Mesendoderm (in vitro differentiated cells): ENCODE data around the gene FAM32A.

ENCODE experiments used
- DNase-seq: peaks from one replicate; pipeline ENCODE4 v3.0.0; 2013
- H2AK5ac ChIP-seq: 2 replicates; pipeline ENCODE4 v1.6.1; 2013; ENCODE audit warnings: low read length, inconsistent platforms
- H2BK120ac ChIP-seq: 2 replicates; pipeline ENCODE4 v1.6.1; 2013; ENCODE audit warnings: low read depth, mild to moderate bottlenecking, low read length, moderate library complexity, mixed read lengths
- H2BK15ac ChIP-seq: replicated peaks from 2 replicates; pipeline ENCODE4 v1.6.1; 2013; ENCODE audit warnings: low read depth, mild to moderate bottlenecking, moderate library complexity
- H2BK5ac ChIP-seq: 2 replicates; pipeline ENCODE4 v1.6.1; 2013; ENCODE audit warnings: low read length, inconsistent platforms
- H3K18ac ChIP-seq: 2 replicates; pipeline ENCODE4 v1.6.1; 2013; ENCODE audit warnings: mild to moderate bottlenecking, low read length, mixed read lengths
- H3K23ac ChIP-seq: one replicate; pipeline ENCODE4 v1.6.1; 2013; ENCODE audit warnings: low read length
- H3K27ac ChIP-seq: 2 replicates; pipeline ENCODE4 v1.5.1; 2013; ENCODE audit warnings: low read depth, mild to moderate bottlenecking, inconsistent platforms, low read length, moderate library complexity
- H3K27me3 ChIP-seq: 2 replicates; pipeline ENCODE4 v1.6.1; 2013; ENCODE audit warnings: low read length, control low read depth, mild to moderate bottlenecking, inconsistent platforms; ENCODE audit not compliant: insufficient read depth, poor library complexity
- H3K36me3 ChIP-seq: 2 replicates; pipeline ENCODE4 v1.6.1; 2013; ENCODE audit warnings: low read length, inconsistent platforms; ENCODE audit not compliant: control insufficient read depth, insufficient read depth
- H3K4ac ChIP-seq: one replicate; pipeline ENCODE4 v1.6.1; 2013; ENCODE audit warnings: low read depth, mild to moderate bottlenecking, low read length, moderate library complexity
- H3K4me1 ChIP-seq: 2 replicates; pipeline ENCODE4 v1.6.1; 2013; ENCODE audit warnings: low read depth, low read length, inconsistent platforms; ENCODE audit not compliant: control insufficient read depth
- H3K4me2 ChIP-seq: 2 replicates; pipeline ENCODE4 v1.6.1; 2013; ENCODE audit warnings: low read length
- H3K4me3 ChIP-seq: 2 replicates; pipeline ENCODE4 v1.5.1; 2013; ENCODE audit warnings: mild to moderate bottlenecking, low read length
- H3K56ac ChIP-seq: one replicate; pipeline ENCODE4 v1.6.1; 2013; ENCODE audit warnings: low read length
- H3K79me1 ChIP-seq: 2 replicates; pipeline ENCODE4 v1.6.1; 2013; ENCODE audit warnings: low read length, inconsistent platforms
- H3K79me2 ChIP-seq: 2 replicates; pipeline ENCODE4 v1.6.1; 2013; ENCODE audit warnings: mild to moderate bottlenecking, low read length; ENCODE audit not compliant: control insufficient read depth, insufficient read depth
- H3K9ac ChIP-seq: 2 replicates; pipeline ENCODE4 v1.6.1; 2013; ENCODE audit warnings: low read length, inconsistent platforms
- H4K5ac ChIP-seq: one replicate; pipeline ENCODE4 v1.6.1; 2013; ENCODE audit warnings: low read length
- H4K8ac ChIP-seq: one replicate; pipeline ENCODE4 v1.6.1; 2013; ENCODE audit warnings: low read depth, mild to moderate bottlenecking, control low read depth, low read length, moderate library complexity
- WGBS: extraction: QIAGEN DNeasy Blood & Tissue Kit; methylation state at CpG from one replicate; pipeline ENCODE4 v1.1.7; 2013; ENCODE audit warnings: low lambda C conversion rate, missing lambda C conversion rate; ENCODE audit not compliant: insufficient coverage; ENCODE audit errors: extremely low coverage; 5-methylcytosine and 5-hydroxymethylcytosine counted together

Gene FAM32A

GRCh38 chr19:16217716-16218451 lies 32.7 kb downstream of the FAM32A start:
- no peak overlapping the region for H2BK120ac ChIP-seq
- H3K36me3 ChIP-seq: no peaks in the 10 kb centered on the region
- no peak overlapping the region for H3K18ac ChIP-seq
- H3K79me2 ChIP-seq: no peaks in the 10 kb centered on the region
- no peak overlapping the region for H4K5ac ChIP-seq
- no peak for DNase-seq
- H3K4ac ChIP-seq: no peak overlapping the region
- no peak overlapping the region for H3K9ac ChIP-seq
- no peak overlapping the region for H2AK5ac ChIP-seq
- no peaks in the 10 kb centered on the region for H3K27me3 ChIP-seq
- no peak overlapping the region for H4K8ac ChIP-seq
- H2BK5ac ChIP-seq: no peak overlapping the region
- no peaks in the 10 kb centered on the region for H3K79me1 ChIP-seq
- H3K27ac ChIP-seq: no peak overlapping the region
- H3K56ac ChIP-seq: no peak overlapping the region
- no CpG with 5 or more reads among the region's 16 CpGs for WGBS
- H3K4me2 ChIP-seq: no peak overlapping the region
- H3K23ac ChIP-seq: no peak overlapping the region
- H3K4me3 ChIP-seq: no peak overlapping the region
- H3K4me1 ChIP-seq: no peaks in the 10 kb centered on the region
- no peak overlapping the region for H2BK15ac ChIP-seq

GRCh38 chr19:16218851-16219250 lies 33.6 kb downstream of the FAM32A start:
- H3K79me2 ChIP-seq: no peaks in the 10 kb centered on the region
- H3K9ac ChIP-seq: no peak overlapping the region
- H3K36me3 ChIP-seq: no peaks in the 10 kb centered on the region
- H2AK5ac ChIP-seq: no peak overlapping the region
- H3K56ac ChIP-seq: no peak overlapping the region
- H3K27me3 ChIP-seq: no peaks in the 10 kb centered on the region
- no peak overlapping the region for H3K4ac ChIP-seq
- no peaks in the 10 kb centered on the region for H3K79me1 ChIP-seq
- no peak overlapping the region for H3K27ac ChIP-seq
- H2BK15ac ChIP-seq: no peak overlapping the region
- H3K18ac ChIP-seq: no peak overlapping the region
- no CpG with 5 or more reads among the region's 2 CpGs for WGBS
- no peak overlapping the region for H3K4me3 ChIP-seq
- no peak overlapping the region for H3K23ac ChIP-seq
- no peak overlapping the region for H2BK120ac ChIP-seq
- no peaks in the 10 kb centered on the region for H3K4me1 ChIP-seq
- no peak overlapping the region for H3K4me2 ChIP-seq
- H2BK5ac ChIP-seq: no peak overlapping the region
- no peak for DNase-seq
- H4K5ac ChIP-seq: no peak overlapping the region
- no peak overlapping the region for H4K8ac ChIP-seq

- no peaks in the 10 kb centered on the region for H3K36me3 ChIP-seq
- H3K27me3 ChIP-seq: no peaks in the 10 kb centered on the region
These were observed 37.6 kb downstream of the FAM32A start for GRCh38 chr19:16222806-16223205.

GRCh38 chr19:16223746-16224145 lies 38.5 kb downstream of the FAM32A start:
- Histone ChIP-seq H3K79me1 (no peaks in the 10 kb centered on the region), H3K9ac (no peak overlapping the region), H3K56ac (no peak overlapping the region), H3K27ac (no peak overlapping the region), H3K4ac (no peak overlapping the region), H3K23ac (no peak overlapping the region), H2BK15ac (no peak overlapping the region), H3K18ac (no peak overlapping the region), H4K8ac (no peak overlapping the region), H4K5ac (no peak overlapping the region), H2AK5ac (no peak overlapping the region), H3K79me2 (no peaks in the 10 kb centered on the region), H3K4me3 (no peak overlapping the region), H3K4me1 (no peaks in the 10 kb centered on the region), H3K36me3 (no peaks in the 10 kb centered on the region), H2BK120ac (no peak overlapping the region), H3K4me2 (no peak overlapping the region), H2BK5ac (no peak overlapping the region), H3K27me3 (no peaks in the 10 kb centered on the region)
- no peak for DNase-seq
- no CpG with 5 or more reads among the region's 15 CpGs for WGBS

More at GRCh38 chr19:16222806-16223205, 37.6 kb downstream of the FAM32A start:
- no peaks in the 10 kb centered on the region for H3K4me1 ChIP-seq
- WGBS: no CpG with 5 or more reads among the region's 3 CpGs
- H4K8ac ChIP-seq: no peak overlapping the region
- H2BK120ac ChIP-seq: no peak overlapping the region
- H4K5ac ChIP-seq: no peak overlapping the region
- no peak overlapping the region for H3K4ac ChIP-seq
- H2AK5ac ChIP-seq: no peak overlapping the region
- H3K56ac ChIP-seq: no peak overlapping the region
- no peaks in the 10 kb centered on the region for H3K79me2 ChIP-seq
- H3K18ac ChIP-seq: no peak overlapping the region
- no peaks in the 10 kb centered on the region for H3K79me1 ChIP-seq
- H2BK5ac ChIP-seq: no peak overlapping the region
- no peak overlapping the region for H2BK15ac ChIP-seq
- H3K9ac ChIP-seq: no peak overlapping the region
- DNase-seq: no peak
- no peak overlapping the region for H3K4me3 ChIP-seq
- no peak overlapping the region for H3K23ac ChIP-seq
- H3K4me2 ChIP-seq: no peak overlapping the region
- H3K27ac ChIP-seq: no peak overlapping the region

- no peak for DNase-seq
- no peak overlapping the region for H2BK15ac ChIP-seq
- H3K27me3 ChIP-seq: no peaks in the 10 kb centered on the region
- H2BK120ac ChIP-seq: no peak overlapping the region
- H3K4me3 ChIP-seq: no peak overlapping the region
- no peak overlapping the region for H3K4me2 ChIP-seq
- no peak overlapping the region for H4K5ac ChIP-seq
- H2AK5ac ChIP-seq: no peak overlapping the region
- H3K79me2 ChIP-seq: no peaks in the 10 kb centered on the region
- no peak overlapping the region for H4K8ac ChIP-seq
- H3K56ac ChIP-seq: no peak overlapping the region
- H3K23ac ChIP-seq: no peak overlapping the region
- no peak overlapping the region for H3K27ac ChIP-seq
- WGBS: no CpG with 5 or more reads among the region's 32 CpGs
- H3K4me1 ChIP-seq: no peaks in the 10 kb centered on the region
- no peak overlapping the region for H3K9ac ChIP-seq
- no peaks in the 10 kb centered on the region for H3K36me3 ChIP-seq
- H3K18ac ChIP-seq: no peak overlapping the region
- no peak overlapping the region for H3K4ac ChIP-seq
- no peak overlapping the region for H2BK5ac ChIP-seq
- no peaks in the 10 kb centered on the region for H3K79me1 ChIP-seq
These were observed 39.3 kb downstream of the FAM32A start for GRCh38 chr19:16224293-16225045.
